ENCODE measurements around the gene AAGAB.
"Not testable (repeated sequence)": the region's sequence is repeated elsewhere in the genome, so short reads cannot be mapped to it uniquely, and the experiment has no call there.

The AAGAB gene

GRCh38 chr15:67285625-67286024 is 31.2 kb upstream of the AAGAB start:
- H3K36me3 ChIP-seq (ENCODE audit: control insufficient read depth in 2 of 2, insufficient read depth in 1 of 2, low read length in 2 of 2); H3K4me3 ChIP-seq (ENCODE audit: low read depth, low read length); H3K27ac ChIP-seq (ENCODE audit: extremely low read depth, low read depth, low read length); POLR2A ChIA-PET; H3K9me3 ChIP-seq (ENCODE audit: control insufficient read depth, insufficient read depth, low read depth, low read length); H3K4me1 ChIP-seq (ENCODE audit: control insufficient read depth, insufficient read depth, low read length): not testable (repeated sequence)
- TF ChIP-seq ZNF280D (tag by site-specific recombination; IDR thresholded peaks at IDR 0.05) (peak; percentile 92), ZNF580 (tag by site-specific recombination; IDR thresholded peaks at IDR 0.05) (0 out of 2 replicates have a peak, but pooled peaks have one; percentile 38)
- CTCF ChIA-PET, result interaction anchor here (0.6 kb wide), 1 partner anchor 355 kb away, joined by 4 read pairs; no protein-coding TSS in a partner anchor

- CTCF ChIA-PET, result interaction anchor here (0.6 to 1.3 kb wide), 3 partner anchors 23 to 1101 kb away, joined by 4 to 5 read pairs (median 4); no protein-coding TSS in a partner anchor
- no peak overlapping the region for H3K27ac ChIP-seq (ENCODE audit: extremely low read depth, low read depth, low read length)
- POLR2A ChIA-PET, result no interaction called here
Observed at GRCh38 chr15:67281714-67282113, 27.3 kb upstream of the AAGAB start.

More at GRCh38 chr15:67281714-67282113, 27.3 kb upstream of the AAGAB start:
- TF ChIP-seq ZNF114 (tag by site-specific recombination; IDR thresholded peaks at IDR 0.05), result no peak
- TF ChIP-seq ZNF776 (tag by site-specific recombination; IDR thresholded peaks at IDR 0.05; ENCODE audit: borderline replicate concordance), result no peak
- no peak for TF ChIP-seq ZXDB (tag by site-specific recombination; IDR thresholded peaks at IDR 0.05)
- TF ChIP-seq ZNF239 (tag by site-specific recombination; IDR thresholded peaks at IDR 0.05), result no peak
- TF ChIP-seq CTCF (tag by site-specific recombination; IDR thresholded peaks at IDR 0.05), result no peak
- TF ChIP-seq ZNF398 (tag by site-specific recombination; IDR thresholded peaks at IDR 0.05), result no peak
- TF ChIP-seq ZNF366 (tag by site-specific recombination; conservative IDR thresholded peaks at IDR 0.05), result no peak
- TF ChIP-seq ZNF449 (tag by site-specific recombination; IDR thresholded peaks at IDR 0.05), result no peak
- TF ChIP-seq ZNF2 (tag by site-specific recombination; IDR thresholded peaks at IDR 0.05), result no peak
- TF ChIP-seq ZNF26 (tag by site-specific recombination; IDR thresholded peaks at IDR 0.05), result no peak
- no peak for TF ChIP-seq ZNF202 (tag by site-specific recombination; IDR thresholded peaks at IDR 0.05; ENCODE audit: borderline replicate concordance)
- no peak for TF ChIP-seq SP7 (tag by site-specific recombination; IDR thresholded peaks at IDR 0.05)
- TF ChIP-seq TSHZ1 (tag by site-specific recombination; IDR thresholded peaks at IDR 0.05; ENCODE audit: borderline replicate concordance), result no peak
- no peak for TF ChIP-seq ZBTB48 (tag by site-specific recombination; IDR thresholded peaks at IDR 0.05)
- no peak for TF ChIP-seq ZNF426 (tag by site-specific recombination; IDR thresholded peaks at IDR 0.05)
- no peak for TF ChIP-seq ZNF555 (tag by site-specific recombination; conservative IDR thresholded peaks at IDR 0.05)
- no peaks in the 10 kb centered on the region for H3K36me3 ChIP-seq (ENCODE audit: control insufficient read depth in 2 of 2, insufficient read depth in 1 of 2, low read length in 2 of 2)
- H3K9me3 ChIP-seq (ENCODE audit: control insufficient read depth, insufficient read depth, low read depth, low read length), result no peaks in the 10 kb centered on the region
- H3K4me3 ChIP-seq (ENCODE audit: low read depth, low read length), result no peak overlapping the region
- no peaks in the 10 kb centered on the region for H3K4me1 ChIP-seq (ENCODE audit: control insufficient read depth, insufficient read depth, low read length)
